NCI-H748 treated with DMSO at 0.1 percent for 48 hours (cell line): Measurements from ENCODE around the gene IZUMO3.
"Not testable (repeated sequence)": the region's sequence is repeated elsewhere in the genome, so short reads cannot be mapped to it uniquely, and the experiment has no call there.

ENCODE experiments used
- DNase-seq: peaks from one replicate; lab custom pipeline; 2025; lab: John Stamatoyannopoulos, UW

The IZUMO3 gene, protein sequence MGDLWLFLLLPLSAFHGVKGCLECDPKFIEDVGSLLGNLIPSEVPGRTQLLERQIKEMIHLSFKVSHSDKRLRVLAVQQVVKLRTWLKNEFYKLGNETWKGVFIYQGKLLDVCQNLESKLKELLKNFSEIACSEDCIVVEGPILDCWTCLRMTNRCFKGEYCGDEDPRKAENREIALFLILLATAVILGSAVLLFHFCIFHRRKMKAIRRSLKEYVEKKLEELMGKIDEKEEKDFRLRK

DNA sequence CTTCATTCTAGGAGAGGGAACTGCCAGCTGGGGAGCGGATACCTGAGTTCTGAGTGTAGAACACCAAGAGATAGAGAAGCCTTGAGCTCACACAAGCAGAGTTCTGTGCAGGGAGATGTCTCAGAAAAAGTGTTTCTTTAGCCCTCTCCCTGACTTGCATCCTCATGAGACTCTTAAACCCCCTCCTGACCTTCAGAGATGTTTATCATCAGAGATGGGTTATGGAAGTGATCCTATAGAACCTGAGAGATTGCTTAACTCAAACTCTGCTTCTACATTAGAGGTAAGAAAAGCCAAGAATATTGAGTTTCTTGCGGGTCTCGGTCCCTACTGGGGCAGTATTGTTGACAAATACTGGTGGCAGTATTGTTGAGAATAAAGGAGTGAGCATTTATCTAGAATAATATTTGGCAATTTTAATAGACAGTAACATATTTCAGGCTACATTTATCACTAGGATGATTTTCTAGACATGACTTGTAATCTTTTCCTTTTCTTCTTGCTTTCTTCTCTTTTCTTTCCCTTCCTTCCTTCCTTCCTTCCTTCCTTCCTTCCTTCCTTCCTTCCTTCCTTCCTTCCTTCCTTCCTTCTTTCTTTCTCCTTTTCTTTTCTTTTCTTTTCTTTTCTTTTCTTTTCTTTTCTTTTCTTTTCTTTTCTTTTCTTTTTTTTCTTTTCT lies at the start of gene IZUMO3:
TSS of gene IZUMO3 (minus strand) at position 51 of the 676 bp plus-strand sequence. CDS start 248 bp downstream, outside the sequence.
- no peak for DNase-seq

DNA sequence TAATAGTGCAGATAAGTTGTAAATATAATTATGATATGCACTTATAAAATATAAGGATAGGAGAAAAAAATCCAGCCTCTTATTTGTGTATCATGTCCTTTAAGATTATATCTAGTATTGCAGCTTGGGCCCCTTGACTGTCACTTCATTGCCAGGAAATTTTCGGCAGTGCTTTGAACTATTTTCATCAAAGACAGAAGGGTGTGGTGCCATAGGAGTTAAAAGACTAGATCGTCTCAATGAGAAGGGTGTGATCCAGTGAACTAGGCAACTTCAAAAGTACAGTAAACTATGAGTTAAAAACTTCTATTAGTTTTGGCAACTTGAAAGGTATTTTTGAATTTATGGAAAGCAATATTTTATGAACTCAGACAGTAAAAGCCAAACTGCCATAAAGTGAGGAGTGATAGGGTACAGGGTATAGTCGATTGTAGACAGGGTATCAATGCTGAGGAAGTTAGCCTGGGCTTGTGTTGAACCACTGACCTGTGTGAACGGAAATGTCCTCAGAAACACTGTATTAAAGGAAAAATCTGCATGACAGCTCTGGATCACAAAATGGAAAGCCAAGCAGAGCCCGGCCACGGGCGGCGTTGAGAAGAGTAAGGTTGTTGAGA lies 48.6 kb upstream of the IZUMO3 start:
- no peak for DNase-seq

DNA sequence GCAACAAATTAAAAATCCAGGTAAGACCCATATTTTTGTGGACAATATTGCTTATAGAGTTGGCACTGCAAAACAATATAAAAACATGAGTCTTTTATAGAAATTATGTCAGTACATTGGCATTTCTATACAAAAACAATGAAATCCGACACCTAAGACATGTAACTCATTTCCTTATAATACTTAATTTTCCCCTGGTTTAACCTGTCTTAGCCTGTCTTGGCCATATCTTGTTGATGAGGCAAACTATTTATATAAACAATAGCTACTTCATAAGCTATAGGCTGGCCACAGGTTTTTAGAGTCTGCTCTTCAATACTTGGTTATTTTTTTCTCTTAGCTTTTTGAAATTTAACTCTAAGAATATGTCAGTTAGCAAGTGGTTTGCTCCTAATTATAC lies 44.7 kb upstream of the IZUMO3 start:
- DNase-seq, result no peak

DNA sequence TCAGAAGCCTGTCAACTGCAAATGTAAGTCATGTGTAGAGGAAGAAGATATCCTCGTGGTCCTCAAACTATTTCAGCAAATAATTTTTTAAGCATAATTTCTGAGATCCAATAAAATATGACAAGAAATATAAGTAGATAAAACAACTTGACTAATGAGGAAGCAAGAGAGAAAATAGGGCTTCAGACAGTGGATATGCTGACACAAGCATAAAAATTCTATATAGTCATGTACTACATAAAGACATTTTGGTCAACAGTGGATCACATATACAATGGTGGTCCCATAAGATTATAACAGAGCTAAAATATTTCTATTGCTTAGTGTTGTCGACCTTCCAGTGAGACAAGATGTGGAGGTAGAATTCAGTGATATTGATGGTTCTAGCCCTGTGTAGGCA lies 42.2 kb upstream of the IZUMO3 start:
- no peak for DNase-seq

DNA sequence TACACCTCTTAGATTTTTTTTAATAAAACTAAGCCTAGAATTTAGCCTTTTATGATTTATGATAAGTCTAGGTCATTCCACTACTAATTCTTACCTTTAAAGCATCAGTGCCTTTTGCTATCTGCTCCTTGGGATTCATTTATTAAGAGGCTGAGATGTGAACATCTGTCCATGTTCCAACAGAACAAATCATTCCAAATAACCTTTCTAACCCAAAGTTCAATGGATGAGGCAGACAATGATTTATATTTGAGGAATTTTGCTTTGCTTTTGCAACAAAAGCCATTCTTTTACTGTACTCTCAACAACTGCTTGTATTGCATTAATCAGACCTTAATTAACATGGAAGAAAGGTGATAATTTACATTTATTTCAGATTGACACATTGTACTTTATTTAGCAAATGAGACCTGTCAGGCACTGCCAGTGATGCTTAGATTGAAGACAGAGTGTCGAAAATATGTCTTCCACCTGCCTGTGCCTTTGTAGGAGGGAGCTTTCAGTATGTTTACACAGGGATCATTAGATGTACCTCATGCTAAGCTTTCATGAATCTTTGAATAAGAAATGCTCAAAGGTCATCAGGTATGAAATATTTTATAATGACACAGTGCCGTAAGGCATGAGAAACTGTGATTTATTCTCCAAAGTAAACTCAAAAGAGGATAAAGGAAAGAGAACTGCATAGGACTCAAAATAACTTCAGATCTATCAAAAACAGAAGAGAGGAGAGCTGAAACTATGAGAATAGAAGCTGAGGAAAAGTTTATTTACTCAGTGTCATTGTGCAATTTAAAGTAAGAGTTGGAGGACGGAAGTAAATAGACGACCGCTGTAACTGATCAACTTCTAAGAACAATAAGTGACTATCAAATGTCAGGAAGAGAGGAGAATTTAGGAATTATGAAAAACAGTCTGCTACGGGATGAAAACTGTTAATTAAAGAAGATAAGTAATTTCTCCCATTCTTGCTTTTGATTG lies 36.7 kb upstream of the IZUMO3 start:
- DNase-seq, result peak; percentile 79

DNA sequence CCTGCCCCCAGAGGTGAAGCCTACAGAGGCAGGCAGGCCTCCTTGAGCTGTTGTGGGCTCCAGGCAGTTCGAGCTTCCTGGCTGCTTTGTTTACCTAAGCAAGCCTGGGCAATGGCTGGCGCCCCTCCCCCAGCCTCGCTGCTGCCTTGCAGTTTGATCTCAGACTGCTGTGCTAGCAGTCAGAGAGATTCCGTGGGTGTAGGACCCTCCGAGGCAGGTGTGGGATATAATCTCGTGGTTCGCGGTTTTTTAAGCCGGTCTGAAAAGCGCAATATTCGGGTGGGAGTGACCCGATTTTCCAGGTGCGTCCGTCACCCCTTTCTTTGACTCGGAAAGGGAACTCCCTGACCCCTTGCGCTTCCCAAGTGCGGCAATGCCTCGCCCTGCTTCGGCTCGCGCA lies 34.3 kb upstream of the IZUMO3 start:
- not testable (repeated sequence) for DNase-seq

DNA sequence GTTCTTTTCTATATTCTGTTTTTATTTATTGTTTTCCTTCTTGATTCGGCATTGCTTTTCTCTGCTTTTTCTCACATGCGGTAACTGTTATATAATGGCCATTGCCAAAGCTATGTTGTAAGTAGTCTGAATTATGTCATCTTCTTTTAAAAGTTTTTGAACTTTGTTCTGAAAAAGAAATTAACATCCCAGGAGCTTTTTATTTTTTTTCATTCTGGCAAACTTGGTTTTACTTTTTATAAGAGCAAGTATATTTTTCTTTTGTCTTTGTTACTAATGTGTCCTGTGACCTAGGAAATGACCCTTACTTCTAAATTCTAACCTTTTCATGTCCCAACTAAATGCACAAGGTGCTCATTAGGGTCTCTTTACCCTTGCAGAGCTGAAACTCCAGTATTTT lies 26.7 kb upstream of the IZUMO3 start:
- DNase-seq, result no peak

DNA sequence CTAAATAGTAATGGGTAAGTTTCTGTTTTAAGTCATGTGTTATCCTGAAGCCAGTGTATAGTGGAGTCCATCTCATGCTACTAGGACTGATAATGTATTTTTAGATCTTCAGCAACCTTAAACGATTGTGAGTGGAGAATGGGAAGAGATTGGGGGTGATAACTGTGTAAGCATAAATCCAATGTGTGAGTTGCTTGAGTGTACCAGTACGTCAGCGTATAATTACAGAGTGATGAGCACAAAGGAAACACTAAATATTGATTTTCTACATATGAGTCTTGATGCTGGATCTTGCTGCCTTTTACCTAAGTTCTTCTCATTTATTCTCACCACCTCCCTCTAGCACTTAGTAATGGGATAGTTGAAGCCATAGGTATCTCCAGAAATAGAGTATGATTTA lies 16.3 kb upstream of the IZUMO3 start:
- DNase-seq, result no peak

DNA sequence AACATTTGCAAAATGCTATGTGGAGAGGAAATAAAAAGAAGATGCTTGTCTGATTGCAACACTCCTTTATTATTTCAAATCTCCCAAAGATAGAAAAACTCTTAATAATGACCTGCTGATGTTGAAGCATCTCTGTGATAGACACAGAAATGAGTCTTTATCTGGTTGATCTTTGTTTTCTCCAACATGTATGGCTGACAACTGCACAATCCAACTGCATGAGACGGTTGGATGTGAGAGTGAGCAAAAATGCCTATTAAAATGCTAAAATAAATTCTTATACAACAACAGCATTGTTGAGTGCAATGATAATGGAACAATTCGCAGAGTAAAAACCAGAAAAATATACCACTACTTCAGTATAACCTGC lies 7.5 kb upstream of the IZUMO3 start:
- DNase-seq, result no peak

DNA sequence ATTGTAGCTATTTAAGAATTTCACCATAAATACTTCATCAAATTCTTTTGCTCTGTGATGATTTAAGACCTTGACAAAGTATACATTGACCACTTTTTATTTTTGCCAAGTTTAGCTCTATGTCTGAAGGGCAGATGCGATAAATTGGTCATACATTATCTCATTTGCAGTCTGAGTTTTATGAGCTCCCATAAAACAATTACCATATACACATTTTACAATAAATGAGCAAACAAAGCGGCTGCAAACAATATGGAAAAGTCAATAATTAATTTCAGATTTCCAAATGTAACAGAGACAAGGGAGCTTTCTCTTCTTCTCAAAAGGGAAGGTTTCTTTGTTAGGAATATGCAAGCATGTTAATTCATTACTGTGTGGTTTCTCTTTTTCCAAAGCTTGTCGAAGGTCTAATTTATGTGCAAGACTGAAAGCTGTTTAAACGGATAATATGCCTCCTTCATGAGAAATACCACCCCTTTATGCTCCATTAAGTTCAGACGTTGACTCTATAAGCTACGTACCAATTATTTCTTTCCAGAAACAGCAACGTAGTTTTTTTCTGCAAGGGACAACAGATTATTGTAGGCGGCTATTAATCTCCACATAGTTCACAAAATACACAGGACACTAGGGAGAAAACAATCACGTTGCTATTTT lies 7.0 kb upstream of the IZUMO3 start:
- peak; percentile 45 for DNase-seq

DNA sequence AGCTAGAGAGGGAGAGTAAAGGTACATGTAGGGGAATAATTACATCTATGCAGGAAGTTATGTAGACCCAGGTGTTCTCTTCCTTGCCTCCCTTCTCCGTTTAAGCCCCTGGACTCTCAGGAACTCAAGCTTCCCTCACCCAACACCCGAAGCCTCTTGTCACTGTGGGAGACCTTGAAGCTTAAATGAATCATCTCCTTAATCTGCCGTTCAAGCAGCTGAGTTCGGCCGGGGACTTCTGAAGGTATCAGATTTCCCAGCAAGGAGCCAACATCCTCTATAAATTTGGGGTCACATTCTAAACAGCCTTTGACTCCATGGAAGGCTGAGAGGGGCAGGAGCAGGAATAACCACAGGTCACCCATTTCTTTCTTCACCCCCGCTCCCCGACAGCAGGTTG lies 412 bp downstream of the IZUMO3 start:
- no peak for DNase-seq

DNA sequence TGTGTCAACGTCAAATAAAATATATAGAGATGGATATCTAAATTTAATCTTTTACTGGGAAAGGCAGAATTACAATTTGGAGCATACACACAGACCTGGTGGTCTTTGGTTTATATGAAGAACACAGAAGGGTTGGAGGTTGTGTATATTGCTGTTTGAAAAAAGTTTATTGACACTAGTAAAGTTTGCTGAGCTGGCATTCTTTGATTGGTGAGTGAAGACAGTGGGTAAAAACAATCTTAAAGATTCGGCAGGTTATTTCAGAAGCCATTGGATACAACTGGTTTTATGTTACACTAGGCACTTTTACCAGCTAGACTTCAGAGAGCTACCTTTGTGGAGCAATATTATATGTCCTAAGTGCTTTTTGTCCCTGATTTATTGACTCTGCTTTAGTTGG lies 27.2 kb downstream of the IZUMO3 start:
- DNase-seq, result no peak

DNA sequence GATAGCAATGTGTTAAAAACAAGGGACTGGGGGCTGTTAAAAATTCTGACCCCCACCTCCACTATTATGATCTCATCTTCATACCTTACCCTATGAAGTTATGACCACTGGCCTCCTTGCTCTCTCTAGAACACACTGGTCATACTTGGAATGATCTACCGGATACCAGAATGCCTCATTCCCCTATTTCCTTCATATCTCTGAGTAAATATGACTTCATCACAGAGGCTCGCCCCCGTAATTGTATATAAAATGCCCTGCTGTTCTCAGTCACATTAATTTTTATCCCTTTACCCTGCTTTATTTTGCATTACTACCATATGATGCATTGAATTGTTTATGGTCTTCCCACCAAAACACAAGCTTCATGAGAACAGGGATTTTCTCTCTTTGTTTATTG lies 29.2 kb downstream of the IZUMO3 start:
- no peak for DNase-seq

DNA sequence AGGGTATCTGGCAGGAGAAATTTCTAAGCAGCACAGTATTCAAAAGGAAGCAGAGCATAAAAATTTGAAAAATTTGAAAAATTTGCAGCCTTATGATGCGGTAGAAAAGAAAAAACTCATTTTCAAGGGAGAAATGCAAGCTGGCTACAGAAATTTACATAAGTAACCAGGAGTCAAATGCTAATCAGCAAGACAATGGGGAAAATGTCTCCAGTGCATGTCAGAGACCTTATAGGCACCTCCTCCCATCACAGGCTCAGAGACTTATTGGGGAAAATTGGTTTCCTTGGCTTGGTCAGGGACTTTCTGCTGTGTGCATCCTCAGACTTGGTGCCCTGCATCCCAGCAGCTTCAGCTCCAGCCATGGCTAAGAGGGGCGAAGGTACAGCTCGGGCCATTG lies 35.8 kb downstream of the IZUMO3 start:
- DNase-seq, result no peak

DNA sequence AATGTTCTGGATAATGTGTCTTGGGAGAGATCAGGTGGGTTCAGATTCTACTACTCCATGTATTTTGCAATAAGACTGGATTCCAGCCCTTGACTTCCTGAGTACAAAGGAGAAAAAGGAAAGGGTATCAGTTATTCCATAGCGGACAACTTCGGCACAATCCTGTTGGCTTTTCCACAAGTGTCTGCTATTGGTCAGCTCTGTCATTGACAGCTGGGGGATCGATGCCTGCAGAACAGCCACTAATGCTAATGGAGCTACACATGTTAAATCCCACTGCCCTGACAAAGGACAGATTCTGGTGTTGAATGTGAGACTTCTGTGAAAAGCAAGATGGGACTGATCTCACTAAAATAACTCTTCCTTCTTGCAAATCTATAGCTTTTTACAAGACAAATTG lies 41.2 kb downstream of the IZUMO3 start:
- DNase-seq, result no peak

DNA sequence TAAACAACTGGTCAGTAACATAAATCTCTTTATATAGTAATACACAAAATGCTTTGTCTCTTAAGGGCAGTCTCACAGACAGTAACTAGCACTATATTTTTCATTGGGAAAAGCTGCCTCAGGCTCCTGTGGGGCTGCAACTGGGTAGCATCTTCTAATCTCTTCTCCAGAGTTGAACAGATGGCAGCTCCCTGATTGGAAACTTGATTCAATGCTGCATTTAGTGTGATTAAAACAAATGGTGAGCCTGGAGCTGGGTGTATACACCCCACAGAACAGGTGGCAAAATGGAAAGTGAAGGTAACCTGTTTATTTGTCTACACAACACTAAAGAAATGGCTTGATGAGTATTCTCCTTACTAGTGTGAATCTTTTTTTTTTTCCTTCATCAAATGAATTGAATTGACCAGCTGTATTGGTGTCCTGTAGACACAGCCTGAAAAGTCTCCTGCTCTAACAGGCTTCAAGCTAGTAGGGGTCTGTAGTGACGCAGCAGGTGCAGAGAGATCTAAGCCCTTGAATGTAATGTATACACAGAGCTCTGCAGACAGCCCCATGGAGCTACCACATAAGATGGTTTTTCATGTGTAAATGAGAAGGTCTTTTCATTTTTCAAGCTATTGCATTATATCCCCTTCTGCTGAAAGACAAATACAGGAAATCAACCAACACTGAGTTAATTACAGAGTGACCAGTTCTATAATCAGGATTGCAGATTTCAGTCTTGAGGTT lies 43.3 kb downstream of the IZUMO3 start:
- no peak for DNase-seq

DNA sequence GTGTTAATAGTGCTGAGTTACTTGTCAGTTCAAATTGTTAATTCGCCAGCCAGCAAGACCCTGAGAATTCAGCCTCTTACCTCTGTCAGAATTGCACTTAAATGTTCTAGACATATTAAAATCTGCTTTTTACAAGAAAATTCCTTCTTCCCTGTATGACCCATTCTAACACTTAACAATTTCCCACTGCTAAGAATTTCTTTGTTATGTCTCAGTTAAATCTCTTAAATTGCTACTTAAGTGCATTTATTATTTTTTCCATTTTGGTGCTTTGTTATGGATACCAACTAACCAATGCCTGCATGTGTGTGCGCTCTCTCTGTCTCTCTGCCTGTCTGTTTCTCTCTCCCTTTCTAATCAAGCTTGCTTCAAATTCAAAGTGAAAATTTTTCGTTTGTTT lies 44.9 kb downstream of the IZUMO3 start:
- no peak for DNase-seq

DNA sequence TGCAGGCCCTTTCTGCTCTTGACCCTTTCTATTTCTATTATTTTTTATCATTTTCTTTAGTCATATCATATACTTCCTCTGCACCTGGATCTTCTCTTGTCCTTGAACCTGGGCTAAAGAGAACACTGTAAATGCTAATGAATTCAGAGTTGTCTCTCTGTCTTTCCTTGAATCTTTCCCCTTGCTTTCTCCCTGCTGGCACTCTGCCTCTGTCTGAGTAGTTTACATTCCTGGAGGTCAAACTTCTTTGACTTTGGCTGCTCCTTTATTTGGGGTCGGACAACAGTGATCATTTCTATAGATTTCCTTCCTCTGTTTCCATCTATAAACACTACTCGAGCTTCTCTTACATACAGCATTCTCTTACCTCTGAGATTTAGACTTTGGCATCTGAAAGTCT lies 47.1 kb downstream of the IZUMO3 start:
- no peak for DNase-seq

DNA sequence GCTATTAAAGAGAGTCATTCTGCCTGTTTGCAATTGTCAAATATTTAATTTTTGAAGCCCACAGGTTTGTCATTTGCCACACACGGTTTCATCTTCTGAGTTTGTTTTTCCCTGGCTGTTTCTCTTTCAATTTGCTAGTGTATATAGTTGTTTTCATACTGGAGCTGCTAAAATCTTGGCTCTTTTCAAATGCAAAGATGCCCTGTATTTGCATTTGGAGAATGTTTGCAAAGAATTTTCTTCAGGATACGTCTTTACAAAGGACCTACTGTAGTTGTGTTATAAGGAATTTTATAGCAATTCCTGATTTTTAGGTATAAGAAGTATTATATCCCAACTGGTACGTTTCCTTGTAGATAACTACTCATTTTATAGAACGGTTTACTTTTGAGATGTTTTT lies 48.0 kb downstream of the IZUMO3 start:
- DNase-seq, result no peak
